TTC549 (cell line): Measurements from ENCODE around the gene ANKRD34C.
"Not testable (repeated sequence)": the region's sequence is repeated elsewhere in the genome, so short reads cannot be mapped to it uniquely, and the experiment has no call there.

ENCODE experiments used
- FAIRE-seq: peaks from 2 replicates; lab custom pipeline; 2012; peaks lifted over from hg19 to GRCh38; lab: Jason Lieb, UNC

ANKRD34C gene

DNA sequence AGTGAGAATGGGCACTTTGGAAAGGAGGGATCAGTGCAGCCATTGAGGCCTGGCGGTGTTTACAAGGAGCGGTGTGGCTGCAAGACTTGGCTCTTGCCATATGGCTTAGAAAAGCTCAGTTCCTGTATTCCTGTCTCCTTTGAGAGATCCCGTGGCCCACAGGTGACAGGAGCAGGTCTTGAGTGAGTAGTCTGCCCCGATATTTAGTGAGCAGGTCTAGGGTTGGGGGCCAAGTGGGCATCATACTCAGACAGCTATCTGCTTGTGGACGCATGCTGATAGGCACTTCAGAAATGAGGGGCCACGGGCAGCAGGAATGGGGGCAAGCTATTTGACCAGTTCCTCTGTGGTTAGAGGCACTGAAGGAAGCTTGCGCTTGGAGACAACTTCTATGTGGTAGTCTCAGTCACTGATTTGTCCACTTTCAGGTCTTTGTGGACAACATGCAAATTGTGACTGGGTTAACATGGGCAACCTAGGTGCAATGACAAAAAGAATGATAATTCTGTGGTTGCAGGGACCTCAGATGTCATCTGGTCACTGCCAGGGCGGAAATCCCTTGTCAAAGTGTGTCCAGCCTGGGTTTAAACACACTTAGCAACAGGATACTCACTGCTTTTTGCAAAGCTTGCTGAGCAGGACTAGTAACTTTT lies 29.5 kb downstream of the ANKRD34C start:
- no peak for FAIRE-seq

DNA sequence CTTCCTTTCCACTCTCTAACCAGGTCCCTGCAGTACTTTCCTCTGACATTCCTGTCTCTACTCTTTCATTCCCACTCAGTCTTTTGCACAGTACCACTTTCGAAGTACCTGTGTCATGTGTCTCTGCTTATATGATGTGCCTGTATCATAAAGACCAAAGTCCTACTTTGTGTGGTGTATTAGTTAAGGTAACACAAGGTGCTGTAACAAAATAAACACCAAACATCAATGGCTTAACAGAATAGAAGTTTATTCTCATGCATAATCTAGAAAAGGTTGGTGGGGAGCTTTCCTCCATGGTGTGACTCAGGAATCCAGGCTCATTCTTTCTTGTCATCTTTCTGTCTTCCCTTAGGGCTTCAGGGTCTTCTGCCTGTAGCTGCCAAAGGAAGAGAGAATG lies 31.7 kb downstream of the ANKRD34C start:
- no peak for FAIRE-seq

DNA sequence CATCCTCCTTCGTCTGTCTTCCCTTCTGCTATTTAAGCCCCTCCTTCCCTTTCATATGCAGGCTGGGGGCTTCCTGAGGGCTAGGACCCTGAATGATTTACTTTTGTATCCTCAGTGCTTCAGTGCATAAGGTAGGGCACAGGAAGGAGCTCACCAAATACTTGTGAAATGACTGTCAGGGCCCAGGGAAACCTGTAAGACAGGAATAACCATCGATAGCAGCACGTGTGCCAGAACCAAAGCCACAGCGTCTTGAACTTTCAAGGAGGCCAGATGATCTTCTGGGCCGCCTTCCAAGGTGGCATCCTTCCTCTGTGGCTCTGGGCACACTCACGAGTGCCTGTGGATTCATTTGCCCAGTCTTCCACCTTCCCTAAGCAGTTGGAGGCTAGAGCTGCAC lies 32.3 kb downstream of the ANKRD34C start:
- no peak for FAIRE-seq

DNA sequence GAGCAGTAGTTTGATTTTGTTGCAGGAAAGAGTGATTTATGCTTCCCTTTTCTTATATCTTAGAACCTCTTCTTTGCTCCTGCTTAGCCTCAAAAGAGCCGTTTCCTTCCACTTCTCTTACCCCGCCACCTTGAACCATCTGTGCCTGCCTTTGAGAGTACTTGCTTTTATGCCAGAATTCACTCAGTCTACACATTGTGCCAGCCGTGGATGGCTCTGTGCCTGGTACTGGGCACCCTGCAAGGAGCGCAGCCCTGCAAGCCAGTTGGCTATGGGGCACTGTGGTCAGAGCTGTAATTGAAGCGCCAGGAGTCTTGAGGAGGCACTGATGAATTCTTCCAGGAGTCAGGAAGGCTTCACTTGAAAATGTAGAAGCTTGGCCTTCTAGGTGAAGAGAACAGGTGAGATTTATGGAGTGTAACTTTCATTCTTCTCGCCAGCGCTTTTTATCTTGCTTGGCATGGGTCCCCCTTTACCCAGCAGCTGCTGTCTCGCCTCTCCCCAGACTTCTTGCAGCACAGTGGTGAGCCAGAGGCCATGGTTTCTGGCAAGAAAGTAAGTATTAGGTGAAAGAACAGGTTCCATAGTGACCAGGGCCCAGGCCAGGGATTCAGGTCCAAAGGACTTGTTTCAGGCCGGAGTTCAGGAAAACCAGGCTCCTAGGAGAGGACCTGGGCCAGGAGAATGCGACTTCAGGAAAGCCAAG lies 33.3 kb downstream of the ANKRD34C start:
- no peak for FAIRE-seq

DNA sequence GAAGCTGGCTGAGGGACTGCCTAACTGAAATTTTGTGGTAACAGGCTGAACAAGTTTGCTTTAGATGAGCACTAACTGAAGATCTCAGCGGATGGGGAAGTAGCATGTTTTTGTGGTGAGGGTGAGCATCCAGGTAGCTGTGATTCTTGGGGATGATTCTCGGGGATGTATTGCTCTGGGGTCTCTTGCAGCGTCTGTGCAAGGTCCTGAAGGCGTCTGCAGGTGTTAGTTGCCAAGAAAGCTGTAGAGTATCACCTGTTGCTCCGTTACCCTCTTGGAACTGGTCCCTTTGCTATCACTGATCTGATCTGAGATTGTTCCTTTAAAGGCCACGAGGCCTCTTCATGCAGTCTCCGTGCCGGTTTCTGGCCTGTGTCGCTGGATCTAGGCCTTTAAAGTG lies 34.3 kb downstream of the ANKRD34C start:
- FAIRE-seq, result no peak

- FAIRE-seq, result not testable (repeated sequence)
Observed at GRCh38 chr15:79319973-79320372, 37.5 kb downstream of the ANKRD34C start.

- FAIRE-seq, result no peak
Observed at GRCh38 chr15:79321876-79322275, 39.4 kb downstream of the ANKRD34C start.

GRCh38 chr15:79322306-79322705 lies 39.8 kb downstream of the ANKRD34C start:
- FAIRE-seq, result no peak

- FAIRE-seq, result no peak
Observed at GRCh38 chr15:79322945-79323344, 40.4 kb downstream of the ANKRD34C start.

DNA sequence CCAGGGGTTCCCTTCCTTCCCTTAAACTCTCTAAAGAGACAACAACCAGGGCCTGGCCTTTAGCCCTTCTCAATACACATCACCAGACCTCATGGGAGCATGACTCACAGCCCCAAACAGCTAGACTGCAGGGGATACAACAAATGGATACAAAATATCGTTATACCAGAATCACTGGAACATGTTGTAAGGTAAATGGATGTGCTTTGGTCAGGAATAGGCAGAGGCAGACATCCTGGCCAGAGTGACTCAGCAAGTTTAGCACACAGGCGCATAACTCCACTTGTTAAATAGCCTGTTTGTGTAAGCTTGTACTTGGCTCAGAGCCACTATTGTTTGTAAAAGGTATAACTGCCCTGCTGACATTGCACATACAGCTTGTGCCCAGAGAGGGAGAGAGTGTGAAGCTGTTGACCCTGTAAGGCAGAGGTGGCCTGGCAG lies 46.7 kb downstream of the ANKRD34C start:
- FAIRE-seq, result no peak
